ENCODE measurements around the gene CDH22.

Gene CDH22

GRCh38 chr20:46215913-46216707 is 92.2 kb downstream of the CDH22 start:
- H3K27ac ChIP-seq: no peak overlapping the region
- no peaks in the 10 kb centered on the region for H3K4me1 ChIP-seq (ENCODE audit: control insufficient read depth in 1 of 2, insufficient read depth in 1 of 2, low read depth in 1 of 2, low read length in 1 of 2)
- TF ChIP-seq CTCF (IDR thresholded peaks at IDR 0.05): no peak
- H3K27me3 ChIP-seq: peaks cover 47% of the 10 kb centered on the region
- no peaks in the 10 kb centered on the region for H3K9me3 ChIP-seq
- H3K4me3 ChIP-seq (ENCODE audit: low read depth in 1 of 2, low read length in 1 of 2): no peak overlapping the region
- H3K36me3 ChIP-seq: no peaks in the 10 kb centered on the region

GRCh38 chr20:46214824-46215488 is 93.3 kb downstream of the CDH22 start:
- no peaks in the 10 kb centered on the region for H3K4me1 ChIP-seq (ENCODE audit: control insufficient read depth in 1 of 2, insufficient read depth in 1 of 2, low read depth in 1 of 2, low read length in 1 of 2)
- H3K27me3 ChIP-seq: peaks cover 59% of the 10 kb centered on the region
- no peak overlapping the region for H3K4me3 ChIP-seq (ENCODE audit: low read depth in 1 of 2, low read length in 1 of 2)
- no peak overlapping the region for H3K27ac ChIP-seq
- H3K36me3 ChIP-seq: no peaks in the 10 kb centered on the region
- H3K9me3 ChIP-seq: no peaks in the 10 kb centered on the region
- TF ChIP-seq CTCF (IDR thresholded peaks at IDR 0.05): no peak

GRCh38 chr20:46213946-46214823 is 94.1 kb downstream of the CDH22 start:
- H3K27me3 ChIP-seq: peaks cover 67% of the 10 kb centered on the region
- H3K27ac ChIP-seq: no peak overlapping the region
- H3K4me3 ChIP-seq (ENCODE audit: low read depth in 1 of 2, low read length in 1 of 2): no peak overlapping the region
- H3K9me3 ChIP-seq: no peaks in the 10 kb centered on the region
- TF ChIP-seq CTCF (IDR thresholded peaks at IDR 0.05): no peak
- H3K36me3 ChIP-seq: no peaks in the 10 kb centered on the region
- H3K4me1 ChIP-seq (ENCODE audit: control insufficient read depth in 1 of 2, insufficient read depth in 1 of 2, low read depth in 1 of 2, low read length in 1 of 2): no peaks in the 10 kb centered on the region

GRCh38 chr20:46212876-46213275 is 95.4 kb downstream of the CDH22 start:
- Histone ChIP-seq H3K27me3 (peaks cover 72% of the 10 kb centered on the region), H3K27ac (no peak overlapping the region), H3K4me1 (ENCODE audit: control insufficient read depth in 1 of 2, insufficient read depth in 1 of 2, low read depth in 1 of 2, low read length in 1 of 2) (peaks cover 5 to 13% of the 10 kb centered on the region in 2 experiments), H3K9me3 (no peaks in the 10 kb centered on the region), H3K36me3 (no peaks in the 10 kb centered on the region), H3K4me3 (ENCODE audit: low read depth in 1 of 2, low read length in 1 of 2) (no peak overlapping the region)
- no peak for TF ChIP-seq CTCF (IDR thresholded peaks at IDR 0.05)

- Histone ChIP-seq H3K4me3 (ENCODE audit: low read depth in 1 of 2, low read length in 1 of 2) (no peak overlapping the region), H3K36me3 (no peaks in the 10 kb centered on the region), H3K9me3 (no peaks in the 10 kb centered on the region), H3K27me3 (peaks cover 72% of the 10 kb centered on the region), H3K27ac (no peak overlapping the region), H3K4me1 (ENCODE audit: control insufficient read depth in 1 of 2, insufficient read depth in 1 of 2, low read depth in 1 of 2, low read length in 1 of 2) (peaks cover 10 to 19% of the 10 kb centered on the region in 2 experiments)
- no peak for TF ChIP-seq CTCF (IDR thresholded peaks at IDR 0.05)
Measured at GRCh38 chr20:46212252-46212651, 96.0 kb downstream of the CDH22 start.

Measured in neutrophil (primary cell).